GM21515 (cell line): ENCODE measurements around the gene ADCY3.

ENCODE experiments used
- ATAC-seq: cut with Tn5 transposase; IDR thresholded peaks from one replicate; pipeline ENCODE4 v1.9.1; 2021; ENCODE audit not compliant: unreplicated experiment

Gene ADCY3

DNA sequence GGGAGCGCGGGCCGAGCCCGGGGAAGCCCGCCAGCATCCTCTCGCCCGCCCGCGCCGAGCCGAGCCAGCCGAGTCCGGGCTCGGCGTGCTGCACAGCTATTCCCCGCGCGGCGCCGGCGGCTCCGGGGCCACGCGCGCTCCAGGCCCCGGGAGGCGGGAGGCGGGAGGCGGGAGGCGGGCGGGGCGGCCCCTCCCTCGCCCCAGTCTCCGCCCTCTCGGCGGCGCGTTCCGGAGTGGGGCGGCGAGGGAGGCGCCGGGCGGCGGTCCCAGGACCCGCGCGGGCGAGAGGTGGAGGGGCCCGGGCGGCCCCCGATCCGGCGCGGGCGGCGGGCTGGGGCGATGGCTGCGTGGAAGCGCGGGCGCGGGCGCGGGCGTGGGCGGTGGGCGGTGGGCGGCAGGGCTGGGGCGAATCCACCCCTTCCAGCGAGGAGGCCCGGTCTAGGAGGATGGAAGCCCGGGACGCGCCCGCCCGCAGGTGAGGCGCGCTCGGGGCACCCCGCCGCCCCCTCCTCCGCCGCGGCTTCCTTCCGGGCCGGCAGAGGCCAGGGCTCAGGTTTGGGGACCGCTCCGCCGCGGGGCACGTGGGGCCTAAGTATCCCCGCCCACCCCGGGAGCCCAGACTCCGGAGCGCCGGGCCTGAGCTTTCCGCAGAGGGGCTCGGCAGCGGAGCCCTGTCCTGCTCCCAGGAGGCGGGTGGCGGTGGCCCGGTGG lies at the start of gene ADCY3:
ADCY3 (minus strand) TSS at position 140 of the 711 bp plus-strand sequence. CDS start 1,250 bp downstream, outside the sequence.
- peak; percentile 50 for ATAC-seq

DNA sequence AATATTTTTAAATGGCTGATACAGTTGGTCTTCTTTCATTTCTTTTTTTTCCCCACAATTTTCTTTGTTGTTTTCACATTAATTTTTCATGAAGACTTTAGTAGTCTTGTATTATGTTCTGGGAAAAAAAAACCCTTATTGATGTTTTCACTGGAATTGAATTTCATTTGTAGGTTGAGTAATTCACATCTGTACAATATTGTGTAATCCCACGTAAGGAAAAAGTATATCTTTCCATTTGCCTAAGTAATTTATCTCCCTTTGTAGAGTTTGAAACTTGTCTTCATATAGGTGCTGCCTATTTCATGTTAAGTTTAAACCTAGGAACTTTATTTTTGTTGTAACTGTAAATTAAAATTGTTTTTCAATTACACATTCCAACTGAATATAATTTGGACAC lies 49.7 kb upstream of the ADCY3 start:
- ATAC-seq, result no peak

DNA sequence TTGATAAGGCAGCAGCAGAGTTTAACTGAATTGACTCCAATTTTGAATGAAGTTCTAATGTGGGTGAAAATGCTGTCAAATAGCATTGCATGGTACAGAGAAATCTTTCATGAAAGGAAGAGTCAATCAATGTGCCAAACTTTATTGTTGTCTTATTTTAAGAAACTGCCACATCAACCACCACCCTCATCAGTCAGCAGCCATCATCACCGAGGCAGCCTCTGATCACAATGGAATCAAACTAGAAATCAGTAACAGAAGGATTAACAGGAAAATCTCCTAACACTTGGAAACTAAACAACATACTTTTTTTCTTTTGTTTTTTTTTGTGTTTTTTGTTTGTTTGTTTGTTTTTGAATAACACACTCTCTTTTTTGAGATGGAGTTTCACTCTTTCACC lies 41.9 kb upstream of the ADCY3 start:
- no peak for ATAC-seq

DNA sequence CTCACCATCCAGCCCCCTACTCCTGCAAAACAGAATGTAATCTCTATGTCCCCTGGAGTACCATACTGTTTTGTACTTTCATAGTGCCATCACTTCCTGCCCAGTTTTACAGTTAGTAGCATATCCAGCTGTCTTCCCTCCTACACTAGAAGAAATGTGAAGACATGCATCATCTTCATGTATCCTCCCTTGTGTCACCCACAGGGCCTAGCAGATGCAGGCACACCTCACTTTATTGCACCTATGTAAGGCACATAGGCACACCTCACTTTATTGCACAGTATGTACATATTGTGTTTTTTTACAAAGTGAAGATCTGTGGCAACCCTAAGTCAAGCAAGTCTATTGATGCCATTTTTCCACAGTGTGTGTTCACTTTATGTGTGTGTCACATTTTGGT lies 39.7 kb upstream of the ADCY3 start:
- no peak for ATAC-seq

DNA sequence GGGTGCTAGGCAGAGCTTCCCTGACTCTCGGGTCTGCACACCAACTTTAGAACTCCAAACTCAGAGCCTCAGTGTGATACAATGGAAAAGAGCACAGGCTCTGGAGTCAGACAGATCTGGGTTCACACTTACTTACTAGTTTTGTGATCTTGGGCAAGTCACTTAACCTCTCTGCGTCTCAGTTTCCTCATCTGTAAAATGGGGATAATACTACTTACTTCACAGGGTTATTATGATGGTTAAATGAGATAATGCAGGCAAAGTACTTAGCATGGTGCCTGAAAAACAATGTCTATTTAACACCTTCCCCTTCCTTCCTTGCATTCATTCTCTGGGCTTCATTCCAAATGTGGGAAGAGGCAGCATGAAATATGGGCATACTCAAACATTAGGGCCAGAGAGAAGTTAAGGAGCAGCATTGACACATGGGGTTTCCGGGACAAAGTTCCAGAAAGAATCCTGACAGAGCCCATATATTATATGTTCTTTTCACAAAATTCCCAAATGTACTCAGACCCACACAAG lies 38.4 kb upstream of the ADCY3 start:
- ATAC-seq, result no peak

DNA sequence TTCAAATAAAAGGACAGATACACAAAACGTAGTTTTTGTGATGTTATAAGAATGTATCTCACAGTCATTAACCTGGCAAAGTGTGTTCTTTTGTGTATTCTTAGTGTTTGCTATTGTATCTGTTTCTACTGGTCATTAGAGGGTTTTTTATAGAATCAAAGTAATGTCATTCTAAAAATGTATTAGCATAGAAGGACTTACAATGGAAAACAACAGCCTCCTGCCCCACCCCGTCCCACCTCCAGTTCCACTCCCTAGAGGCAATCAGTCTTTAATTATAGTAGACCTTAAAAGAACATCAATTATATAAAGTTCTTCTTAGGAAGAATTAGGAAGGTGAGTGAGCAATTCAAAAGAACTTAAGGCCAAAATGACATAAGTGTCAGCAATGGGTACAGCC lies 37.9 kb upstream of the ADCY3 start:
- ATAC-seq, result no peak

DNA sequence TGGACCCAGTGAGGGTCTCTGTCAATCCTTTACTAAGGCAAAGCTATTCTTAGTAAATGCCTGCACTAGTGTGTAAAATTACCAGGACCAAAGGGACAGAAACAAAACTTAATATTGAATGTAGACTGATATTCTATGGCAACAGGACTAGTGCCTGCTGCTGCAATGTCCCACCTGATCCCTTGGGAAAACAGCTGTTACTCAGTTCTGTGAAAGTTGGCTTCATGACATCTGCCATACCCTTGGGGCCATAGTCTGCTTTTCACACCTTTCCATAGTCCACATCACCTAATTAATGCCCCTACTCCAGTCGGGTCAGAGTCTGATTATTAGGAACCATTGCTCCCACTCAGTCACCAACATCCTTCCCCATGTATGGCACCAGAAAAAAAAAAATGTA lies 37.2 kb upstream of the ADCY3 start:
- ATAC-seq, result no peak

DNA sequence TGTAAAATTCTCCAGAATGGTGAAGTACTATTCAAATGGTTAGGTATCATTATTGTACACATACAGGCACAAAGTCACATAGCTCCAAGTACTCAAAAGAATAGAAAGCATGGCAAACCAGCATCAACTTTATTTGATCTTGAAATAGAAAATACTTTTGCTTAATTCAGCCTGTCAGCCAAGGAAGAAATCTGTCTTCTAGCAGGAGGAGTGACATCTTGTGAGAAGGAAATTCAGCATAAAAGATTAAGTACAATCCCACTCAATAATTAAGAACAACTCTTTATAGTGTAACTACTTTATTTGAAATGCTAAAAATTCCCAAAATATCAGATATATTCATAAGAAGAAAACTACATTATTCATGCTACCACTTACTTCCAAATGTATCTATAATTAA lies 35.9 kb upstream of the ADCY3 start:
- ATAC-seq, result no peak

DNA sequence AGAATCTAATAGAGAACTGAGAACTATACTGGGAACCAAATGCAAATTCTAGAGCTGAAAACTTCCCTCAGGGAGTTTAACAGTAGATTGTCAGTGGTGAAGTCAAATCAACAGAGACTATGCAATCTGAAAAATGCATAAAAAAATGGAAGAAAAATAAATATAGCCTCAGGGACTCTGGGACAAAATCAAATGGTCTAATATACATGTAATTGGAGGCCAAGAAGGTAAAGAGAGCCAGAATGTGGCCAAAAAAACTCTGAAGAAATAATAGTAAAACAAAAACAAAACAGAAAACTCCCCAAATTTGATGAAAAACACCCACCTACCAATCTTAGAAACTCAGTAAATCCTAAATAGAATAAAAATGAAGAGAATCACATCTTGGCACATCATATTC lies 35.2 kb upstream of the ADCY3 start:
- ATAC-seq, result no peak

DNA sequence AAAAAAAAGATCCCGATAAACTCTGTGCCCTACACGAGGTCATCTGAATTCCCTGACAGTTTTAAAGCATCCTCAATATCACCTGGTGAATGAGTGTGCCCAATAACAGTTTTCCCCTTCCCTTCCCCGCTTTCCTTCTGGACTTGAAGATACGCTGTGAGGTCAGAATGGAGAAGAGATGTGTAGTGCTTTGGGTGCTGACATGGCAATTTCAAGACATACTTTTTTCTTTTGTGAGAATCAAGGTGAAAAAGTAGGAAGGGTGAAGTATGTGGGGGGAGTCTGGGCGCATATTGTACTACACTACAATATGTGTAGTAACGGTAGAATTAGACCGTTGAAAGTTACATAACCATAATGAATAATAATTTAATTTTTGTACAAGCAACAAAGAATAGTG lies 30.1 kb upstream of the ADCY3 start:
- ATAC-seq, result no peak

DNA sequence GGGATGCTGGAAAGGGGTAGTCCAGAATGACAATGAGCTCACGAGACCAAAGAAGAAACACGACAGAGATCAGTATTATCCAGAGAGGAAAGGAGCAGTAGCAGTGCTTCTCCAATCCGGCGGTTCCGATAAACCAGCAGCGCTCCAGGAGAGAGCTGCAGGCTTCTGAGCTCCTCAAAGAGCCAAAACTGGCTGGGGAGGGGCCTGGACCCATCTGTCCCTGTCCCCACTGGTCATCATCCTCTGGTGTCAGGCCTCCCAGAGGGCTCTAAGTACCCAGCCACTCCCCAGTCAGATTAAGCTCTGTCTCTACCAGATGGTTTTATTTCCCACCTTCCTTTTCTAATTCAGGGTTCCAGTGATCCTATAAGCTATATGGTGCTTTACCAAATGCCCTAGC lies 28.5 kb upstream of the ADCY3 start:
- ATAC-seq, result no peak

DNA sequence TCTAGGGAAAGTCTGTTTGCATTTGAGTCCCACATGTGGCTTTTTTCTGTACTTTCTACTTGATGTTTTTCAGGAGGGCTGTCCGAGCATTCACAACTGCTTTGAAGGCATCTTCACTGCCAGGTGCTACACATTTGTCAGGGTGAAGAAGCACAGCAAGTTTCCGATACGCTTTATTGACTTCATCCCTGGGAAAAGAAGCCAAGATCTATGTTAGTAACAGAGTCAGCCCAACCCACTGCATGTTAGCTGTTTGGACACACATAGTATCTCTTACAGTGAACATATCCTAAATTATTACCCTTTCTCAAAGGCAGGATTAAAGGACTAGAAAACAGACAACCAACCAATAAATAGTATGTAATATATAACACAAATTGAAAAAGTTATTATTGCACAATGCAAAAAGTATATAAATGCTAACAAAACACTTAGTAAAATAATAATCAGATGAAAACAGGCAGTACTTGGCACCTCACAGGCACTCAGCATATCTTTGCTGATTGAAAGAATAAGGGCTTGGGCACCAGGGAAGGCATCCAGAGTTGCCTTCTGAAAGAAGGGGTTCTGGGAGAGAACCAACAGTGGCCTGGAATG lies 27.6 kb upstream of the ADCY3 start:
- ATAC-seq, result no peak

DNA sequence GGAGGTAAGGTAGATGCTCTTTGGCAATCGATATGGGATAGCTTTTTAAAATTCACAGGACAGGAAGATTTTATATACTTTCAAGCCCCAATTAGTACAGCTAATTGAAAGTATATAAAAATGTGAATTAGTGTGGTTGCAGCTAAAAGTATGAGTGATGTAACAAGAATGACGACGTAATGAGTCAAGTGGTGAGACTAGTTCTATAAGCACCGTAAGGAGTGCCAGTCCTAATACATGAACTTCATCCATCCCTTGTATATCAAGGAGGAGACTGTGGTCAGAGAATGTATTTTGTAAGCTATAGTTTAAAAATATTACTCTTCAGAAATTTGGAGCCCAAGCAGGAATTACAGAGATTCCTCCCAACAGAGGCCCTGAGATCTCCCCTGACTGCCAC lies 25.9 kb upstream of the ADCY3 start:
- no peak for ATAC-seq

DNA sequence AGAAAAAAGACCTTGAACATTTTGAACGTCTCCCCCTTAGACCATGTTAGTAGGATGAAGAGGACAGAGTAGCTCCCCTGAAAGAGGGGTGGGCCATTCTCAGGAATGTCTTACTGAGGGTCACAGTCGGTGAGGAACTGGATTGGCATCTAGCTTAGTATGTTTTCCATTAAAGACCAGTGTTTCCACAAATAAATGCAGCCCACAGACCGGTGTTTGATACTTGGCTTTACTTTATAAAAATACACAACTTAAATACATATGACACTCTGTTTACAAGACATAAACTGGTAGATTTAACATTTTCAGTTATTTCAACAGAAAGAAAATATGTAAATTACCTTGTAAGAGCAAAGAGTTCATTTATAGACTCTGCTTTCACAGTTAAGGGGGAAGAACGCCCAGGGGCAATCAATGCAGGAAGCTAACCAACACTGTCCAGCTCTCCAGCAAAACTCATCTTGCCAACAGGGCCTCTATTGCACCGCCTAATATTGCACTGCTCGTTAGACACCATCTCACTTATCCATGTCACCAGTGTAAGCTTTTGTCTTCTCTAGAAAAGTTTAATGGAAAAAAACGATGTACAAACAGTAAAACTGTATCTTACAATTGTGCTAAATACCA lies 23.5 kb upstream of the ADCY3 start:
- no peak for ATAC-seq

DNA sequence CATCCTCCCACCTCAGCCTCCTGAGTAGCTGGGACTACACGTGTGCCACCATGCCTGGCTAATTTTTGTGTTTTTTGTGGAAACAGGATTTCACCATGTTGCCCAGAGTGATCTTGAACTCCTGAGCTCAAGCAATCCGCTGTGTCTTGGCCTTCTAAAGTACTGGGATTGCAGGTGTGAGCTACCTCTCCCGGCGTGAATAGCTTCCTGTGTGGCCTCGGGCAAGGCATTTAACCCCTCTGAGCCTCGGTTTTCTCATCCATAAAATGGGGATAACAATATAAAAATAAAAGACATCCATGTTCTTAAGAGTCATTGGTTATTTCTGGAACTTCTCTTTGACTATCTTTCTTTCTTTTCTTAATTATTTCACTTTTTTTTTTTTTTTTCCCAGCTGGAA lies 19.3 kb upstream of the ADCY3 start:
- ATAC-seq, result no peak

DNA sequence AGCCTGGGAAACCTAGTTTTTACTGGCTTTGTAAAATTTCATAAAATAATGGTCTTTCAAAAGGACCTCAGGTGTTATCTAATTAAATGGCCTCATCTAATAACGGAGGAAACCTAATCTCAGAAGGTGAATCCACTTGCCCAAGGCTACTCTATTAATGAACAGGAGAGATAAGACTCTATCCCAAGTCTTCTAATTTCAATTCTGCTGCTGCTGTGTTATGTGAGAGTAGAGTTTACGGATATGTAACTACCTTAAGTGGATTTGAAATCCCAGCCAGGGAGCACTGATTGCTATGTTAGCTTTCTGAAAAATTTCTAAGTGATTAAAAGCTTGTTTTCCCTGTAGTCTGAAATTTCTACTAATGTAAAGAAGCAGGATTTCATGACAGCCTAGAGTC lies 17.2 kb upstream of the ADCY3 start:
- ATAC-seq, result no peak

DNA sequence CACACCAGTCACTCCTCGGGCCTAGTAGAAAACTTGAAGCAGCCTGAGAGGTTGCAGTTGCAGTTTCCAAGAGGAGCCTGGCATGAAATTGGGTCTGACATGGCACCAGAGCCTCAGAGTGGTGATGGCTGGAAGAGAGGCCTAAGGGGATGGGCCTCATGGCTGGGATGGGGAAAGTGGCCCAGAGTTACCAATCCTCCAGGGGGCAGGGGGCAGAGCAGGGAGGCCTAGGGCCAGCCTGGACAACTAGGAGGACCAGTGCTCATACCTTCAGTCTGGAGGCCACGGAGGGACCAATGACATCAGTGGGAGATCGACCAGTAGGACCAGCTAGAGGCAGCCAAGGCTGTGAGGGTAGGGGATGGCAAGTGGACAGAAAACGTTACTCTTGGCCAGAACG lies 15.1 kb upstream of the ADCY3 start:
- ATAC-seq, result no peak

DNA sequence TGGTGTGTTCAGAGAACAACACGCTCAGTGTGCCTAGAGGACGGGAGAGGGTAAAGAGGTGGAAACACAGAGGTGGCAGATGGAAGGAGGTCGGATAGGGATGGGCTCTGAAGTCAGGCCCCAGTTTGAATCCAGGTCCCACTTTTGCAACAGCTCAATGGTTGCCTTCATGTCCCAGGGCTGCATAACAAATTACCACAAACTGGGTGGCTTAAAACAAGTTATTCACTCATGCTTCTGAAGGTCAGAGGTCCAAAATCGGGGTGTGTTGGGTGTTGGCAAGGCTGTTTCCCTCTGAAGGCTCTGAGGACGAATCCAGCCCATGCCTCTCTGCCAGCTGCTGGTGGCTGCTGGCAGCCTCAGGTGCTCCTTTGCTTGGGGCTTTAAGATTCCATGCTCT lies 12.7 kb upstream of the ADCY3 start:
- no peak for ATAC-seq

DNA sequence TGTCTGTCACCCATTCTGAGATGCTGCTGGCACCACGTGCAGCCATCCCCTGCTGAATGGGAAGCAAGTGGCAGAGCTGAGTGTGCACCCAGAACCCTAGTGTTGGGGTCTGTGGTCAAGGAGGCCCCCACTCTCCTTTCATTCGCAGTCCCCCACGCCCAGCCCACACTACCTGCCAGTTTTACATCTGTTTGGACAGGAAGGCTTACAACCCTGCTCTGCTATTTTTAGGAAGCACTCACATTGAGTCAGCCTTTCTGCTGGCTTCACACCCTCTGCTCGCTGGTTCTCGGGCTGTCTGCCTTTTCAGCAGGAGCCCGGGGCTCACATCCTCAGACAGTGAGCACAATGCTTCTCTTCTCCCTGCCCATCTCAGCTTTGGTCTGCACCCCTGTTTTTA lies 10.7 kb upstream of the ADCY3 start:
- ATAC-seq, result peak; percentile 65

DNA sequence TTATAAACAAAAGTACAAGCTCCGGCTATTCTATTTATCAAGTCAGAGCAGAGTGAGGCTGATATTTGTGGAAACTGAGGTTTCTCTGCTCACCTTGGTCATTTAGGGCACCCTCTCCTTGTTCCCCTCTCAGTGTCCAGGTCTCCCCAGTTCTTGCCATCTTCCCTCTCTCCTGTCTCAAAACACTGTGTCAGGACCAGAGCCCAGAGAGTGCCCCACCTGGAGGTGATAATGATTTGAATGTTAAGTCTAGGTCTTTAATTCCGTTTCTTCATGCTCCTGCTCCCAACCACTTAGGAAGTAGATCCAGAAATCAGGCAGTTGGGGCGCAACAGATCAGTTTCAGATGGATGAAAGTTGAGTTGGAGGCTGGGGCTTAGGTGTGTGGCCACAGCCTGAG lies 9.2 kb upstream of the ADCY3 start:
- no peak for ATAC-seq

DNA sequence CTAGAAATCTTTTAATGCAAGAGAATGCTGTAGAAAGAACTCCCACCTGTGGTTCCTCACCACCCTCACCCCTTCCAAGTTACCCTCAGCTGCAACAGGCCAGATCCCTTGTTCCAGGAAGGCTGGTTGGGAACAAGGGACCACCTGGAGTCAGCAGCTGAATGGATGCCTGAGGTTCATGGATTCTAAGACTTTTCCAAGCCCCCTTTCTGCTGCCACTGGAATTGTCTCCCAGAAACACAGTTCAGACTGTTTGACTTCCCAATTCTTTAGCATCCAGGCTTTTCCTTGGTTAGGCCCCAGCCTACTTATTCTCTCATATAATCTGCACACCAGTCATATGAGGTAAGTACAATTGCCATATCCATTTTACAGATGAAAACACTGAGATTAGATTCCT lies 8.0 kb upstream of the ADCY3 start:
- ATAC-seq, result no peak

DNA sequence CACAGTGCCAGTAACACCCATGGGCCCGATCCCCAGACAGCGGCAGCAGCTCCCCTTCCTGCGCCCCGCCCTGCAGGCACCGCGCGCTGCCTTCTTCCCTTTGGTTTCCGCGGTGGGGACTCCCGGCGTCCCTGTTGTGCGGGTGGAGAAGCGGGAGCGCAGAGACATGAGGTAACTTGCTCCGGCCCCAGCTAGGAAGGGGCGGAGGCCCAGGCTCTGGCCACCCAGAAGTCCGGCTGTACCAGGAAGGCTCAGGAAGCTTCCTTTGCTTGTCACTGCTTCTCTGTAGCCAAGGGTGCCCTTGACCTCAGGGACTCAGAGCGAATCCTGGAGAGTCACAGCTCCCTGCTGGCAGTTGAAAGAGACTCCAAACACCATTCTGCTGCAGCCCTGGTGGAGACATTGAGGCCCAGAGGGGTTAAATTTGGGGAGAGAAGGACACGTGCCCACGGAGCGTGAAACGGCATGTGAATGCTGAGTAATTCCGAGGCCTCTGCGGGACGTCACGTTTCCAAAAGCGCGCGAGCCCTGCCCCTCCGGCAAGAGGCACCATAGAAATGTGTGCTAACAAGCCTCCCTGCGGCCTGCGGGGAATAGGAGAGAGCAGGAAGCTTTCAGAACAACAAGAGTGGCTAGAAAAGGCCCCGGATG lies 6.7 kb upstream of the ADCY3 start:
- ATAC-seq, result no peak
